ENCODE measurements around the gene BEND3. TPM values are rescaled to one million over a fixed set of nuclear protein-coding genes. Genes with fewer than 3 reads are reported as not detected.
"Not testable (repeated sequence)": the region's sequence is repeated elsewhere in the genome, so short reads cannot be mapped to it uniquely, and the experiment has no call there.

BEND3 gene
- total and polyA plus RNA-seq, 9 of the 15 experiments (the other 6 are each of a cell fraction or from before 2014, with no cell fraction given), result 0.64 to 8.4 (median 3.3) TPM

DNA sequence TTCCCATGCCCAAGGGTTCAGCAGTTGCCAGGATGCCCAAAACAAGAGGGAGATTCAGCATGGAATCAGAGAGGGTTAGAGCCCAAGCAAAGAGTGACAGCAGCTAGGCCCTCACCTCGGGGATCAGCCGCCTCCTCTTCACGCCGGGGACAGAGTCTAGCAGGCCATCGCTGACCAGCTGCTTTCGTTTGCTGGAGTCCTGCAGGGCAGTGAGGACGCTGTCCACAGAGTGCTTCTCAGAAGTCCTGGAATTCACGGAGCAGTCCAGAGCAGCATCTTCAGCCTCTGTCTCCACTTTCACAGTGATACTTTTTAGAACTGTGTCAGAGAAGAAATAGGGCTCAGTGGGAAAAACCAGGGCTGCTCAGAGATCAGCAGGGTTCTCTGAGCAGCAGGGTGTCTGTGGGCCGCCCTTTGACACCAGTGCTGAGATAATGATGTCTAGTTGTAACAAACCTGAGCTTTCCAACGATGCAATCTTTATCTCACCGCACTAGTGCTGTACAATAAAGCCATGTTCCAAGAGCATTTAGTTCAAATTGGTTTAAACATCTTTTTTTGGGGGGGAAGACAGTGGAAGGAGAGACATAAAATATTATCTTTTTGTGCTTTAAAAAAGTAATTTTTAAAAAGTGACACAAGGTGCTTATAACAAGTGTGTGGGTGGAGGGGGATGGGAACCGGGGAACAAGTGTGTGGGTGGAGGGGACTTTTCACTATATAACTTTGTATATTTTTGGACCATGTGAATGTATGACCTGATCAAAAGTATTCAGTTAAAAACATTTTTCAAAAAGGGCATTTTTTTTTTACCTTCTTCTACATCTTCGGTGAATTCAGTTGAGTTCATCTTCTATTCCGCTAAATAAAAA lies 16.6 kb downstream of the BEND3 start (continued):
- TF ChIP-seq, protein P1, sequence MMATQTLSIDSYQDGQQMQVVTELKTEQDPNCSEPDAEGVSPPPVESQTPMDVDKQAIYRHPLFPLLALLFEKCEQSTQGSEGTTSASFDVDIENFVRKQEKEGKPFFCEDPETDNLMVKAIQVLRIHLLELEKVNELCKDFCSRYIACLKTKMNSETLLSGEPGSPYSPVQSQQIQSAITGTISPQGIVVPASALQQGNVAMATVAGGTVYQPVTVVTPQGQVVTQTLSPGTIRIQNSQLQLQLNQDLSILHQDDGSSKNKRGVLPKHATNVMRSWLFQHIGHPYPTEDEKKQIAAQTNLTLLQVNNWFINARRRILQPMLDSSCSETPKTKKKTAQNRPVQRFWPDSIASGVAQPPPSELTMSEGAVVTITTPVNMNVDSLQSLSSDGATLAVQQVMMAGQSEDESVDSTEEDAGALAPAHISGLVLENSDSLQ (IDR thresholded peaks at IDR 0.05), result no peak
- TF ChIP-seq EGR1 (conservative IDR thresholded peaks at IDR 0.05) (peak; percentile 87), POU5F1 (IDR thresholded peaks at IDR 0.05; ENCODE audit: borderline replicate concordance, low read depth, low read length, partially characterized antibody) (no peak), TARDBP (IDR thresholded peaks at IDR 0.05) (no peak)
- TF ChIP-seq, protein P2, sequence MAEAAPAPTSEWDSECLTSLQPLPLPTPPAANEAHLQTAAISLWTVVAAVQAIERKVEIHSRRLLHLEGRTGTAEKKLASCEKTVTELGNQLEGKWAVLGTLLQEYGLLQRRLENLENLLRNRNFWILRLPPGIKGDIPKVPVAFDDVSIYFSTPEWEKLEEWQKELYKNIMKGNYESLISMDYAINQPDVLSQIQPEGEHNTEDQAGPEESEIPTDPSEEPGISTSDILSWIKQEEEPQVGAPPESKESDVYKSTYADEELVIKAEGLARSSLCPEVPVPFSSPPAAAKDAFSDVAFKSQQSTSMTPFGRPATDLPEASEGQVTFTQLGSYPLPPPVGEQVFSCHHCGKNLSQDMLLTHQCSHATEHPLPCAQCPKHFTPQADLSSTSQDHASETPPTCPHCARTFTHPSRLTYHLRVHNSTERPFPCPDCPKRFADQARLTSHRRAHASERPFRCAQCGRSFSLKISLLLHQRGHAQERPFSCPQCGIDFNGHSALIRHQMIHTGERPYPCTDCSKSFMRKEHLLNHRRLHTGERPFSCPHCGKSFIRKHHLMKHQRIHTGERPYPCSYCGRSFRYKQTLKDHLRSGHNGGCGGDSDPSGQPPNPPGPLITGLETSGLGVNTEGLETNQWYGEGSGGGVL (CRISPR knock-in tag; IDR thresholded peaks at IDR 0.05), result no peak

DNA sequence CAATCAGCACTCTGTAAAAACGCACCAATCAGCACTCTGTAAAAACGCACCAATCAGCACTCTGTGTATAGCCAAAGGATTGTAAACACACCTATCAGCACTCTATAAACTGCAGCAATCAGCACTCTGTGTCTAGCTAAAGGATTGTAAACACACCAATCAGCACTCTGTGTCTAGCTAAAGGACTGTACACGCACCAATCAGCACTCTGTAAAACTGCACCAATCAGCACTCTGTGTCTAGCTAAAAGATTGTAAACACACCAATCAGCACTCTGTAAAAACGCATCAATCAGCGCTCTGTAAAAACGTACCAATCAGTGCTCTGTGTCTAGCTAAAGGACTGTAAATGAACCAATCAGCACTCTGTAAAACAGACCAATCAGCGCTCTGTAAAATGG lies 30.9 kb downstream of the BEND3 start:
- POLR2A ChIA-PET; ATAC-seq; H3K9me1 ChIP-seq (ENCODE audit: control insufficient read depth, insufficient read depth, low read length); intact Hi-C loops (cut with micrococcal nuclease); H3K9ac ChIP-seq (ENCODE audit: insufficient read depth in 1 of 2, low read depth in 2 of 2, low read length in 2 of 2); DNase-seq (ENCODE audit: extremely low read depth in 1 of 4, low spot score in 3 of 4); H3K4me1 ChIP-seq (replicated peaks in 1 of 2; ENCODE audit: control insufficient read depth in 2 of 2, insufficient read depth in 2 of 2, low read length in 2 of 2); BruUV-seq (replicated peaks); H3K27ac ChIP-seq (ENCODE audit: extremely low read depth, low read depth, low read length); H3K9me3 ChIP-seq (replicated peaks; ENCODE audit: control insufficient read depth, insufficient read depth, low read depth, low read length); H3K4me2 ChIP-seq (ENCODE audit: insufficient read depth, low read length); CTCF ChIA-PET (ENCODE audit: low intra/inter-chr PET ratio); H3K79me2 ChIP-seq (ENCODE audit: control insufficient read depth, insufficient read depth, low read length); H4K20me1 ChIP-seq (replicated peaks; ENCODE audit: control insufficient read depth, insufficient read depth, low read length); H3K36me3 ChIP-seq (ENCODE audit: control insufficient read depth, insufficient read depth, low read length); H2AFZ ChIP-seq (ENCODE audit: low read depth, low read length); in situ Hi-C loops (cut with MboI); FAIRE-seq; H3K27me3 ChIP-seq (ENCODE audit: control insufficient read depth in 2 of 2, insufficient read depth in 2 of 2, low read length in 2 of 2); H3K4me3 ChIP-seq: not testable (repeated sequence)
- TF ChIP-seq, protein P3, sequence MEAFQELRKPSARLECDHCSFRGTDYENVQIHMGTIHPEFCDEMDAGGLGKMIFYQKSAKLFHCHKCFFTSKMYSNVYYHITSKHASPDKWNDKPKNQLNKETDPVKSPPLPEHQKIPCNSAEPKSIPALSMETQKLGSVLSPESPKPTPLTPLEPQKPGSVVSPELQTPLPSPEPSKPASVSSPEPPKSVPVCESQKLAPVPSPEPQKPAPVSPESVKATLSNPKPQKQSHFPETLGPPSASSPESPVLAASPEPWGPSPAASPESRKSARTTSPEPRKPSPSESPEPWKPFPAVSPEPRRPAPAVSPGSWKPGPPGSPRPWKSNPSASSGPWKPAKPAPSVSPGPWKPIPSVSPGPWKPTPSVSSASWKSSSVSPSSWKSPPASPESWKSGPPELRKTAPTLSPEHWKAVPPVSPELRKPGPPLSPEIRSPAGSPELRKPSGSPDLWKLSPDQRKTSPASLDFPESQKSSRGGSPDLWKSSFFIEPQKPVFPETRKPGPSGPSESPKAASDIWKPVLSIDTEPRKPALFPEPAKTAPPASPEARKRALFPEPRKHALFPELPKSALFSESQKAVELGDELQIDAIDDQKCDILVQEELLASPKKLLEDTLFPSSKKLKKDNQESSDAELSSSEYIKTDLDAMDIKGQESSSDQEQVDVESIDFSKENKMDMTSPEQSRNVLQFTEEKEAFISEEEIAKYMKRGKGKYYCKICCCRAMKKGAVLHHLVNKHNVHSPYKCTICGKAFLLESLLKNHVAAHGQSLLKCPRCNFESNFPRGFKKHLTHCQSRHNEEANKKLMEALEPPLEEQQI (IDR thresholded peaks at IDR 0.05), result peak; percentile 51; the same call in 1 of the 2 replicates
- peak; percentile 15; the same call in 1 of the 2 replicates for TF ChIP-seq MAFG (tag; conservative IDR thresholded peaks at IDR 0.05)
- TF ChIP-seq ASH1L (IDR thresholded peaks at IDR 0.05; ENCODE audit: borderline replicate concordance, low read depth, partially characterized antibody), result peak; percentile 60
- peak; percentile 71 for TF ChIP-seq ZNF316 (IDR thresholded peaks at IDR 0.05)
- TF ChIP-seq NFYB (IDR thresholded peaks at IDR 0.05; ENCODE audit: extremely low read depth, insufficient read length), result peak; percentile 55
- peak; percentile 26 for TF ChIP-seq C11orf30 (IDR thresholded peaks at IDR 0.05; ENCODE audit: low read depth)
- WGBS (ENCODE audit: insufficient coverage, low coverage, missing lambda C conversion rate), result 93% methylated on average over 7 of the region's 7 CpGs
